CD4-positive, alpha-beta memory T cell (primary cell): ENCODE measurements around the gene PNKD. TPM values are rescaled to one million over a fixed set of nuclear protein-coding genes. Genes with fewer than 3 reads are reported as not detected.

Experiments used
- CTCF ChIA-PET: fragments of 350-600 bp; sonication (Branson Sonifier 250); formaldehyde crosslinking; loops from one replicate; lab custom pipeline; 2021; ENCODE audit warnings: inconsistent platforms; ENCODE audit not compliant: partially characterized antibody; lab: Charles Lee
- POLR2A ChIA-PET: fragments of 350-600 bp; sonication (Branson Sonifier 250); formaldehyde crosslinking; loops from one replicate; lab custom pipeline; 2021; ENCODE audit not compliant: partially characterized antibody; lab: Charles Lee
- DNase-seq, 5 donors: peaks; one replicate each; pipeline versions ENCODE4 v3.0.0 to v3.0.0-alpha.2; 2020 to 2022; ENCODE audit warnings: mixed read lengths in 1 of 5
- H3K27ac ChIP-seq: one replicate; pipeline ENCODE4 v1.7.0; 2013; ENCODE audit warnings: low read depth, low read length
- H3K27me3 ChIP-seq: 2 replicates; pipeline ENCODE4 v1.7.0; 2013; ENCODE audit warnings: mild to moderate bottlenecking, low read length, moderate library complexity; ENCODE audit not compliant: insufficient read depth
- H3K36me3 ChIP-seq: 2 replicates; pipeline ENCODE4 v1.7.0; 2013; ENCODE audit warnings: mild to moderate bottlenecking, low read length, moderate library complexity; ENCODE audit not compliant: insufficient read depth
- H3K4me1 ChIP-seq: 2 replicates; pipeline ENCODE4 v1.7.0; 2013; ENCODE audit warnings: mild to moderate bottlenecking, low read length, moderate library complexity; ENCODE audit not compliant: insufficient read depth
- H3K4me3 ChIP-seq, 2 donors: one replicate each; pipeline ENCODE4 v1.7.0; 2013; ENCODE audit warnings: low read length in 2 of 2, mild to moderate bottlenecking in 1 of 2
- H3K9me3 ChIP-seq, 2 donors: one replicate each; pipeline ENCODE4 v1.7.0; 2013; ENCODE audit warnings: low read length in 2 of 2, control low read depth in 1 of 2; ENCODE audit not compliant: control insufficient read depth in 1 of 2
- H3K27ac Mint-ChIP-seq, 7 donors: one replicate each; pipeline ENCODE4 v1.8.0; 2020 to 2021; ENCODE audit warnings: mixed read lengths in 7 of 7, mild to moderate bottlenecking in 6 of 7, inconsistent platforms in 3 of 7, moderate library complexity in 3 of 7
- H3K27me3 Mint-ChIP-seq, 2 donors: one replicate each; pipeline ENCODE4 v1.8.0; 2020 to 2021; ENCODE audit warnings: mixed read lengths in 2 of 2
- H3K36me3 Mint-ChIP-seq, 2 donors: one replicate each; pipeline ENCODE4 v1.8.0; 2020 to 2021; ENCODE audit warnings: mixed read lengths in 2 of 2, inconsistent platforms in 1 of 2, mild to moderate bottlenecking in 1 of 2
- H3K4me1 Mint-ChIP-seq, 4 donors: one replicate each; pipeline ENCODE4 v1.8.0; 2020 to 2021; ENCODE audit warnings: mixed read lengths in 4 of 4, mild to moderate bottlenecking in 1 of 4
- H3K4me3 Mint-ChIP-seq, 8 donors: one replicate each; pipeline ENCODE4 v1.8.0; 2020 to 2021; ENCODE audit warnings: mixed read lengths in 8 of 8, mild to moderate bottlenecking in 7 of 8, moderate library complexity in 6 of 8, inconsistent platforms in 3 of 8
- H3K9me3 Mint-ChIP-seq, 8 donors: one replicate each; pipeline ENCODE4 v1.8.0; 2020 to 2021; ENCODE audit warnings: mixed read lengths in 8 of 8, mild to moderate bottlenecking in 5 of 8, inconsistent platforms in 3 of 8, moderate library complexity in 1 of 8
- intact Hi-C: fragments of 100-400 bp; cut with micrococcal nuclease; formaldehyde crosslinking; loops from one replicate; pipeline ENCODE4 v1.15.1; 2023
- polyA plus RNA-seq, 2 donors: library from polyadenylated mRNA; unstranded; fragments of 300-500 nt; fragmentation: Illumina TruSeq; gene quantifications; one replicate each; pipeline ENCODE4 v1.2.3, GENCODE V29; 2021
- total RNA-seq, 2 experiments: library from RNA; stranded (reverse); gene quantifications; one replicate each; pipeline ENCODE4 v1.2.3, GENCODE V29; 2021

PNKD gene
- total and polyA plus RNA-seq, 4 experiments from 2014 or later: 31.1 to 101 (median 59.0) TPM

DNA sequence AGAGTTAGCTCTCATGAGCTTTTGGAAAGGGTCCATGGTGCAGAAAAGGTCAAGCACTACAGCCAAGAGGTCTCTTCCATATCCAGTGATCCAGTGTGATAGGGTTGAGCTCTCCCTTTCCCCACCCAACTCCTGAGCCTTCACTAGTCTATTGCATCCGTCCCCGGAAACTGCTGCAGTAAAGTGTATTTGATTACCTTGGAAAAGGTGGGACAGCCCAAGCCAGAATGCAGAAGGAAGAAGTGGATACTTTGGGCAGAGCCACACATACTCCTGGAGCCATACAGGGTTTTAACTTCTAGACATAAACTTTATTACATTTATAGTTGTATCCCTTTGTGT, 3.6 kb downstream of the PNKD start:
- Mint-ChIP-seq H3K27ac (peak overlapping the region in 5 of 7 donors; percentile 54 to 87 (median 68)), H3K36me3 (peaks cover 41 to 73% of the 10 kb centered on the region in 2 donors), H3K9me3 (no peaks in the 10 kb centered on the region), H3K27me3 (no peaks in the 10 kb centered on the region), H3K4me3 (peak overlapping the region in 1 of 8 donors; percentile 12), H3K4me1 (peaks cover 26 to 49% (median 37%) of the 10 kb centered on the region in 4 donors)
- ChIA-PET POLR2A (interaction anchor here (2.0 to 9.5 kb wide), 4 partner anchors 11 to 122 kb away, joined by 8 to 188 read pairs (median 124); partner anchors contain the start of genes CATIP and TMBIM1), CTCF (interaction anchor here (0.7 to 7.5 kb wide), 16 partner anchors 17 to 574 kb away, joined by 3 to 446 read pairs (median 6); partner anchors contain the start of genes ARPC2, CATIP and TMBIM1)
- H3K9me3 ChIP-seq: no peaks in the 10 kb centered on the region
- H3K27me3 ChIP-seq: no peaks in the 10 kb centered on the region
- no peak for DNase-seq
- H3K36me3 ChIP-seq: peaks cover 54% of the 10 kb centered on the region
- H3K4me1 ChIP-seq: peaks cover 33% of the 10 kb centered on the region
- H3K4me3 ChIP-seq: no peak overlapping the region
- intact Hi-C loops: loop anchor here (5.0 kb wide), 1 partner anchor 1113 kb away; the partner anchor contains the start of gene DNPEP
- no peak overlapping the region for H3K27ac ChIP-seq

DNA sequence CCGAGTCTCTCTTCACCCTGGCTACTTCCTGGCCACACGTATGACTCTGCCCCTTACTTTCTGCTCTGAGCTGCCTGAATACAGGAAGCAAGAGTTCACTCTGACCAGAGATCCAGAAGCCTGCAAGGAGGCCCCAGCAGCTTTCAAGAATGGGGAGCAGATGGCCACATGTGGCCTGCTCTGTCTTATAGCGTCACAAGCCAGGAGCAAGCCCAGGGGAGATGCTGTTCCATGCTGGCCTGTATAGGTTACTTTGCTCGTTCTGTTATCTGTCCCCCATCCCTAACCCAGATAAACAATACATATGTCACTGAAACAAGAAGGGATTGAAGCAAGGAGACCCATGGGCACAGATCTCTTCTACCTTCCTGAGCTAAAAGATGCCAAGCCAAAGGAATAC, 4.3 kb downstream of the PNKD start:
- Mint-ChIP-seq H3K27me3 (no peaks in the 10 kb centered on the region), H3K36me3 (peaks cover 41 to 76% of the 10 kb centered on the region in 2 donors), H3K4me1 (peaks cover 22 to 44% (median 30%) of the 10 kb centered on the region in 4 donors), H3K27ac (peak overlapping the region in 6 of 7 donors; percentile 12 to 57 (median 54)), H3K9me3 (no peaks in the 10 kb centered on the region), H3K4me3 (no peak overlapping the region)
- no peaks in the 10 kb centered on the region for H3K27me3 ChIP-seq
- no peaks in the 10 kb centered on the region for H3K9me3 ChIP-seq
- H3K4me1 ChIP-seq: peaks cover 27% of the 10 kb centered on the region
- no peak overlapping the region for H3K4me3 ChIP-seq
- no peak overlapping the region for H3K27ac ChIP-seq
- peaks cover 61% of the 10 kb centered on the region for H3K36me3 ChIP-seq
- intact Hi-C loops: loop anchor here (5.0 kb wide), 1 partner anchor 1113 kb away; the partner anchor contains the start of gene DNPEP
- ChIA-PET POLR2A (interaction anchor here (0.6 to 9.5 kb wide), 5 partner anchors 10 to 127 kb away, joined by 3 to 188 read pairs (median 6); partner anchors contain the start of gene TMBIM1), CTCF (interaction anchor here (1.7 to 7.5 kb wide), 5 partner anchors 16 to 120 kb away, joined by 10 to 446 read pairs (median 62); partner anchors contain the start of genes CATIP and TMBIM1)
- no peak for DNase-seq

DNA sequence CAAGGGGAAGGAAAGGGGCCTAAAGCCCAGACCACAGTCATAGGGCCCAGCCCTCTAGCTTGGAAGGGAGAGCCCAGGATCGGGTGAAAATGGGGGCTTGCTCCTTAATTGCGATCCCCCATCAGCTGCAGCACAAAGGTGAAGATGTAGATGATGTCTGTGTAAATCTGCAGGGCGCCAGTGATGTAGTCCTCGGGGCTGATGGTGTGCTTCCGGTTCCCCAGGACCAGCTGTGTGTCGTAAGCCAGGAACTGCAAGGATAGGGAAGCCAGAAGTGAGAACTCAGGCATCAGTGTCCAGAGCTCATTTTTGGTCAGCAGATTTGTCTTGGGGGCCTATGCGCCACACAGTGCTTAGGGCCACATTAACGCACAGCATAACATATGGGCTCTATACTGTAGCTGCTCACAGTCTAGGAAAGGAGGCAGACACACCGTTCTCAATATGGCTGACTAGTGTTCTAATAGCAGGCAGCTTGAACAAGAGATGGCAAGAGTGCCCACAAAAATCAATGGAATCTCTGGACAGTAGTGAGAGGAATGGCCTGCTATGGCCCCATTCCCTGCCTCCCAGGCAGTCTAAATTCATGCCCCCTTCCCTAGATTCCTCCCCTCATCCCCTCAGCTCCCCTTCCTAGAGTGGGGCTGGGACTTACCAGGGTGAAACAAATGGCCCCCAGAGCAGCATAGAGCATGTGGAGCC, 5.2 kb downstream of the PNKD start:
- no peak overlapping the region for H3K27ac ChIP-seq
- H3K27me3 ChIP-seq: no peaks in the 10 kb centered on the region
- no peak overlapping the region for H3K4me3 Mint-ChIP-seq
- no peaks in the 10 kb centered on the region for H3K9me3 Mint-ChIP-seq
- H3K4me1 ChIP-seq: peaks cover 27% of the 10 kb centered on the region
- H3K27ac Mint-ChIP-seq: peak overlapping the region; percentile 17 to 71 (median 59)
- H3K36me3 Mint-ChIP-seq: peaks cover 51 to 78% of the 10 kb centered on the region in 2 donors
- no peaks in the 10 kb centered on the region for H3K27me3 Mint-ChIP-seq
- intact Hi-C loops: no loop called here
- DNase-seq: no peak
- H3K4me3 ChIP-seq: no peak overlapping the region
- H3K9me3 ChIP-seq: no peaks in the 10 kb centered on the region
- peaks cover 23 to 42% (median 30%) of the 10 kb centered on the region in 4 donors for H3K4me1 Mint-ChIP-seq
- peaks cover 70% of the 10 kb centered on the region for H3K36me3 ChIP-seq
- ChIA-PET CTCF (interaction anchor here (0.6 to 7.5 kb wide), 5 partner anchors 15 to 126 kb away, joined by 3 to 446 read pairs (median 62); partner anchors contain the start of genes CATIP and TMBIM1), POLR2A (interaction anchor here (0.6 to 9.5 kb wide), 6 partner anchors 9 to 130 kb away, joined by 3 to 188 read pairs (median 4); partner anchors contain the start of gene TMBIM1)

DNA sequence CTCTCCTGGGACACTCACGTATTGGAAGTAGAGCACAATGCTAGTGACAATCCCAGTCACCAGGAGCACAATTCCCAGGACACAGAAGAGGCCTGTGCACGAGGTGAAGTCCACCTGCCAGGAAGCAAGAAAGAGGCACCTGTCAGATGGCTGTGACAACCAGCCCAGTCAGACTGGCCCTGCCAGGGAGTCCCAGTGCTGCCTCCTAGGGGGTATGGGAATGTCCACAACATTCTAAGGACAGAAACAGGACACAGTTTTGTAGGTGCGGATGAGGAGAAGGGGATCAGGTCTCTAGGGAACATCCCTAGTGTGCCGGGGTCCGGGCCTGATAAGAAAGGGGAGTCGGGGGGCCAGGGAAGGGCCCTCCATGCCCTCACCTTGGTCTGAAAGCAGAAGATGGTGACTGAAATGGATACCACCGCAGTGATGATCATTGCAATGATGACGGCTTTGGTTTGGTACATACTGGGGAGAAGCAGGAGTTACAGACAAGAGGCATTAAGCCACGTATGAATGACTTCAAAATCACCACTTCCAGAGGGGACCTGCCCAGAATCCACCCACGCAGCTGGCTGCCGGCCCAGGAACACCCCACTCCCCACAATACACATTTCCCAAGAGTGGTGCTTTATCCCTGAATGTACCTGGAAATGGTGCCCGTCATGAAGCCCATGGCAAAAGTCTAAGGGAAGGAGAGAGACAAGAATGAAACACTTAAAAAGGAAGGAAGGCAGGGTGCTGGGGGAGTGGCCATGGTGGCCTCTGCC, 6.9 kb downstream of the PNKD start:
- Histone ChIP-seq H3K4me3 (no peak overlapping the region), H3K9me3 (no peaks in the 10 kb centered on the region), H3K36me3 (peaks cover 83% of the 10 kb centered on the region), H3K27me3 (no peaks in the 10 kb centered on the region), H3K27ac (peak overlapping the region; percentile 11), H3K4me1 (peaks cover 13% of the 10 kb centered on the region)
- intact Hi-C loops: no loop called here
- no peaks in the 10 kb centered on the region for H3K27me3 Mint-ChIP-seq
- POLR2A ChIA-PET: interaction anchor here (4.3 to 9.5 kb wide), 3 partner anchors 7 to 17 kb away, joined by 26 to 188 read pairs (median 176); partner anchors contain the start of gene TMBIM1
- H3K4me1 Mint-ChIP-seq: peaks cover 11 to 31% (median 20%) of the 10 kb centered on the region in 4 donors
- DNase-seq: no peak
- H3K9me3 Mint-ChIP-seq: no peaks in the 10 kb centered on the region
- peaks cover 55 to 78% of the 10 kb centered on the region in 2 donors for H3K36me3 Mint-ChIP-seq
- H3K27ac Mint-ChIP-seq: peak overlapping the region; percentile 59 to 82 (median 68)
- H3K4me3 Mint-ChIP-seq: no peak overlapping the region
- CTCF ChIA-PET: interaction anchor here (7.5 kb wide), 1 partner anchor 13 kb away, joined by 446 read pairs; the partner anchor contains the start of gene TMBIM1

DNA sequence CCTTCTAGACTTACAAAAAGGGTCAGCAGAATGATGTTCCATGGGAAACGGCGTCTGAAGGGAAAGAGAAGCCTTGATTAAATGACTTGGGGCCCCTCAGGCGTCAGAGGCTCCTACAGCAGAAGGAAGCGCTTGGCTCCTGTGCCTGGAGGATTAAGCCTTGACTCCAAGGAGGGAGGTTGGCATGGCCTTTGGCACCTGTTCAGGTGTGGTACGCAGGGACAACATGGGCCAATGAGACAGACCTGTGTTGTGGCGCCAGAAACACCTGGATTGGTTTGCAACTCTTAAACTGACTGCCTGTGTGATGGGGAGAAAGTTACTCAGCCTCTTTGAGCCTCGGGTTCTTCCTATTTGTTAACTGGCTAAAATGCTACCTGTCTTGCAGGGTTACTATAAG, 7.6 kb downstream of the PNKD start:
- CTCF ChIA-PET: interaction anchor here (0.6 to 1.2 kb wide), 4 partner anchors 13 to 198 kb away, joined by 3 to 6 read pairs (median 4); no protein-coding TSS in a partner anchor

DNA sequence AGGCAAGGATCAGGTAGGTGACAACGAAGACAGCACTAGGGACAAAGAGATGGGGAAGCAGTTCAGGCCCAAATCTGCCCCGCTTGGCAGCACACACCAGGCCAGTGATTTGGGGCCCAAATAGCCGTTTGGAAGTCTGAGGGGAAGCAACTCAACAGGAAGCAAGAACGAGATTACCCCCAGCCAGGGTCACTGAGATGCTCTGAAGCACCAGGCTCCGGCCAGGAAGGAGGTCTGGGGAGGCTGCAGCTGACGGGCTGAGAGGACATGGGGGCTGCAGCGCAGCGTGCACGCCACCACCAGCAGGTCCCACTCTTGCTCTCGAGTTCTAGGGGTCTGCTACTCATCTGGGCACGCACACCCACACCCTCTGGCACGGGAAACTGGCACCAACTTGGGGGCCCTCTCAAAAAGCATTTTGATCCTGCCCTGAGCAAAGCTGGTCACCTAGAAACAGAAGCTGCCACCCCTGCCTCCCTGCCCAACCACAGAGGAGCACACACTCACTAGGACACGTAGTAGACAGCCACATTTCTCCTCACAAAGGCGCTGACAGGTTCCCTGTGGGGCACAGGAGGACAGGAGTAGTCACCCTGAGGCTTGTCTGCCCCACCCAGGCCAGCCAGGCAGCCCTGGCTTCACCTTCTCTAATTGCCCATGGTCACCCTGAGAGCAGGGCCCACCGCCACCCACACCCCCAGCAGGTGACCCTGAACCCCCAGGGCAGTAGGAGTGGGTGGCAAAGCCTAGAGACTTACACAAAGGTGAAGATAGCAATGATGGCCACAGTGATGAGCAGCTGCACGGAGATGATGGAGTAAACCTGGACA, 8.4 kb downstream of the PNKD start:
- no peaks in the 10 kb centered on the region for H3K27me3 ChIP-seq
- Mint-ChIP-seq H3K4me1 (peaks cover 10 to 36% (median 22%) of the 10 kb centered on the region in 4 donors), H3K27me3 (no peaks in the 10 kb centered on the region), H3K27ac (peak overlapping the region in 4 of 7 donors; percentile 20 to 72 (median 50)), H3K36me3 (peaks cover 53 to 76% of the 10 kb centered on the region in 2 donors), H3K4me3 (no peak overlapping the region), H3K9me3 (no peaks in the 10 kb centered on the region)
- no peaks in the 10 kb centered on the region for H3K9me3 ChIP-seq
- peak overlapping the region; percentile 13 for H3K27ac ChIP-seq
- H3K4me1 ChIP-seq: peaks cover 18% of the 10 kb centered on the region
- peaks cover 95% of the 10 kb centered on the region for H3K36me3 ChIP-seq
- ChIA-PET POLR2A (interaction anchor here (1.0 to 9.5 kb wide), 3 partner anchors 6 to 62 kb away, joined by 4 to 188 read pairs (median 26); partner anchors contain the start of genes ARPC2 and TMBIM1), CTCF (interaction anchor here (0.6 to 1.6 kb wide), 5 partner anchors 12 to 197 kb away, joined by 3 to 6 read pairs (median 4); partner anchors contain the start of gene CATIP)
- no peak for DNase-seq
- intact Hi-C loops: no loop called here
- no peak overlapping the region for H3K4me3 ChIP-seq

More for the DNA sequence above, 7.6 kb downstream of the PNKD start:
- Mint-ChIP-seq H3K9me3 (no peaks in the 10 kb centered on the region), H3K36me3 (peaks cover 55 to 75% of the 10 kb centered on the region in 2 donors), H3K27ac (peak overlapping the region; percentile 20 to 72 (median 48)), H3K4me1 (peaks cover 6 to 31% (median 18%) of the 10 kb centered on the region in 4 donors), H3K27me3 (no peaks in the 10 kb centered on the region), H3K4me3 (no peak overlapping the region)
- H3K4me3 ChIP-seq: no peak overlapping the region
- no peak for DNase-seq
- no peaks in the 10 kb centered on the region for H3K9me3 ChIP-seq
- H3K36me3 ChIP-seq: peaks cover 91% of the 10 kb centered on the region
- peaks cover 13% of the 10 kb centered on the region for H3K4me1 ChIP-seq
- H3K27me3 ChIP-seq: no peaks in the 10 kb centered on the region
- intact Hi-C loops: no loop called here
- H3K27ac ChIP-seq: peak overlapping the region; percentile 11
- POLR2A ChIA-PET: interaction anchor here (4.3 to 9.5 kb wide), 2 partner anchors 7 to 13 kb away, joined by 26 to 188 read pairs; partner anchors contain the start of gene TMBIM1
